Measurements from ENCODE around the gene PYY.
"Not testable (repeated sequence)": the region's sequence is repeated elsewhere in the genome, so short reads cannot be mapped to it uniquely, and the experiment has no call there.

PYY gene

DNA sequence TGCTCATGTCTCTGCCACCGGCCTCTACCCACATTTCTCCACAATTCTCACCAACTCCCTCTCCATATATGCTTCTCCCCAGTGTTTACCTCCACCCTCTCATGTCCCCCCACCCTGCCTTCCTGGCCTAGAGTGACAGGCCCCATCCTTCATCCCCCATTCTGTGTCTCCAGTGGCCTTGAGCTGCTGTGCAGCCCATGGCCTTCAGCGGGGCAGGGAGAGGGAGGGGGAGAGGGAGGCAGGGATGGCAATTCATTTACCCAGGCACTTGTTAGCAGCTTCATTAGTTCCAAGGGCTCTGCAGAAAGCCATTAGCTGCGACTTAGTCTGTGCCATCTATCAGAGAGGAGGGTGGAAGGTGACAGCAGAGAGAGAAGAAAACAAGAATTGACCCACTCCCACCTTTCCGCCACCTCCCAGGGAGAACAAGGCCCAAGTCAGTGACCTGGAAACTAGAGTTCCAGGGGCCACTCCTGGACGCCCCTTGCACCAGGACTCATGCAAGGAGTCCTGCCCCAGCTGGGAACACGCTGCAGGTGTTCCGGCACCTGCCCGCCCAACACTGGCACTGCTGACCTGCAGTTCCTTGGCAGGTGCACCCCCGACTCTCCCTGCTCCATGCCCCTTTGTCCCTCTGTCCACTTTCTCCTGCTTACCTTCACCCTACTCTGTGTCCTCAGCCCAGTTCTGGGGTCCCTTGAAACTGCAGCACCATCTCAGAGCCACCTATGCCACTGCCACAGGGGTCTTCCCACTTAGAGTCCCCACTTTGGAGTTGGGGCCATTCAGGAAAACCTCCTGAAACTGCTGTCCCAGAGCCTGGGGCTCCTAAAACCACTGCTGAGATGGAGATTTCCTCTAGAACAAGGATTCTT is 23.5 kb upstream of the PYY start:
- DNase-seq = no peak

DNA sequence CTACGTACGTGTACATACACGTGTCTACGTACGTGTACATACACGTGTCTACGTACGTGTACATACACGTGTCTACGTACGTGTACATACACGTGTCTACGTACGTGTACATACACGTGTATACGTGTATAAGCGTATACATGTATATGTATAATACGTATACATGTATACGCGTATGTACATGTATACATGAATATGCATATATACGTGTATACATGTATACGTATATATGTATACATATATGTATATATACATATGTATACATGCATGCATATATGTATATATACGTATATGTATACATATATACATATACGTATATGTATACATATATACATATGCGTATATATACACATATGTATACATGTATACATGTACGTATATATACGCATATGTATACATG is 22.2 kb upstream of the PYY start:
- DNase-seq = no peak

DNA sequence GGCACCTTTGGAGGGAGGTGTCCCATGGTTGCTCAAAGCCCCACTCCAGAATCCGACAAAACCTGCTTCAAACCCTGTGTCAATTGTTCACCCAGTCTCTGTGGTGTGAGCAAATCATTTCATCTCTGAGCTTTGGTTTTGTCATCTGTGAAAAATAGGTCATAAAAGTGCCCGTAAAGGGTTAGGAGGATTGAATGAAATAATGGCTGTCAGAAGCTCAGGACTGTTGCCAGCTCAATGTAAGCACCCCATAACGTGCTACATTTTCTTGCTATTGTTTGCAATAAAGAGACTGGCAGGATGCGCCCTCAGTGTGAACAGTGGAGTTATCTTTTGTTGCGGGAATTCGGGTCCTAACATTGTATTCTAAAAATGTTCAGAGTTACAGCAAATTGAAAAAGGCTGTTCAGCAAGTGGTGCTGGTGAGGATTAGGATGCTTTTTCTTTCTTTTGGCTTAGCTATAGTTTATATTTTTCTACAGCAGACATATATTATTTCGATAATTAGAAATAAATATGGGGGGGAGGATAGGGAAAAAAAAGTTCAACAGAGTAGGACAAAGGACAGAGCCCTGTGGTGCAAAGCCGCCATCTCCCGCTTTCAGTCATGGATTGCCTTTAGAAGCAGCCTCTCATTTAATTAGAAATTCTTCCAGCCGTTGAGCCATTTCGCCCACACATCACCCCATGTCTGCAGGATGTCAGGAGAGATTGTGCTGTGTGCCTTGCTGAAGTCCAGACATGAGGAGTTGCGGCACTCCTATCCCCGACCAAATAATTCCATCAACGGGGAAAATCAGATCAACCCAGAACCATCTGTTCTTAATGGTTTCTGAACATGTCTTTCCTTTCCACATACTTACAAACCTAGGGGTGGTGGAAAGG is 20.9 kb upstream of the PYY start:
- DNase-seq = no peak

DNA sequence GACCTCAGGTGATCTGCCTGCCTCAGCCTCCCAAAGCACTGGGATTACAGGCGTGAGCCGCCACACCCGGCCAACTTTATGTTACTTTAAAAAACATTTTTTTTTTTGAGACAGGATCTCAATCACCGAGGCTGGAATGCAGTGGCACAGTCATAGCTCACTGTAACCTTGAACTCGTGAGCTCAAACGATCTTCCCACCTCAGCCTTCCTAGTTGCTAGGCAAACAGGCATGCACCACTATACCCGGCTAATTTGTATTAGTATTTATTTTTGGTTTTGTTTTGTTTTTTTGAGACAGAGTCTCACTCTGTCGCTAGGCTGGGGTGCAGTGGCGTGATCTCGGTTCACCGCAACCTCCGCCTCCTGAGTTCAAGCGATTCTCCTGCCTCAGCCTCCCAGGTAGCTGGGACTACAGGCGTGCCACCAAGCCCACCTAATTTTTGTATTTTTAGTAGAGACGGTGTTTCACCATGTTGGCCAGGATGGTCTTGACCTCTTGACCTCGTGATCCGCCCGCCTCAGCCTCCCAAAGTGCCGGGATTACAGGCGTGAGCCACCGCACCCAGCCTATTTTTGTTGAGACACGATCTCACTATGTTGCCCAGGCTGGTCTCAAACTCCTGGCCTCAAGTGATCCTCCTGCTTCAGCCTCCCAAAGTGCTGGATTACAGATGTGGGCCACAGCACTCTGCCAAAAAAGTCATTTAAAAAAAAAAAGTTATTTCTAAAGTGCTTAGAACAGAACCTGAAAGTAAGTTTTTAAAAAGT is 18.9 kb upstream of the PYY start:
- not testable (repeated sequence) for DNase-seq

DNA sequence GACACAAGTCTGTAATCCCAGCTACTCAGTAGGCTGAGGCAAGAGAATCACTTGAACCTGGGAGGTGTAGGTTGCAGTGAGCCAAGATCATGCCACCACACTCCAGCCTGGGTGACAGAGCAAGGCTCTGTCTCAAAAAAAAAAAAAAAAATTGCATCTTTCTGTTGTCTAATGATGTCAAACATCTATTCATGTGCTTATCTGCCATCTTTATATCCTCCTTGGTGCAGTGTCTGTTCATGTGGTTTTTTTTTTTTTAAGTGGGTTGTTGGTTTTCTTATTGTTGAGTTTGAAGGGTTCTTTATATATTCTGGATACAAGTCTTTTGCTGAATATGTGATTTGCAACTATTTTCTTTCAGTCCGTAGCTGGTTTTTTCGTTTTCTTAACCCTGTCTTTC is 17.7 kb upstream of the PYY start:
- DNase-seq = not testable (repeated sequence)

DNA sequence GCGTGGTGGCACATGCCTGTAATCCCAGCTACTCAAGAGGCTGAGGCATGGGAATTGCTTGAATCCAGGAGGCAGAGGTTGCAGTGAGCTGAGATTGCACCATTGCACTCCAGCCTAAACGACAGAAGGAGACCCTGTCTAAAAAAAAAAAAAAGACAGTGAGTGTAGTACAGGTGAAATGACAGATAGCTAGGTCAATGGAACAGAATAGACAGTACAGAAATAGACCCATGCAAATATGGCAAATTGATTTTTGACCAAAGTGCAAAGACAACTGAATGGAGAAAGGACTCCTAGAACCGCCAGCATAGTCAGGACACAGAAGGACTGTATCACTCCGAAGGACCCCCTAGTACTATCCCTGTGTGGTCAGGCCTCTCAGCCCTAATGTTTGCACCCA is 16.6 kb upstream of the PYY start:
- DNase-seq = no peak

DNA sequence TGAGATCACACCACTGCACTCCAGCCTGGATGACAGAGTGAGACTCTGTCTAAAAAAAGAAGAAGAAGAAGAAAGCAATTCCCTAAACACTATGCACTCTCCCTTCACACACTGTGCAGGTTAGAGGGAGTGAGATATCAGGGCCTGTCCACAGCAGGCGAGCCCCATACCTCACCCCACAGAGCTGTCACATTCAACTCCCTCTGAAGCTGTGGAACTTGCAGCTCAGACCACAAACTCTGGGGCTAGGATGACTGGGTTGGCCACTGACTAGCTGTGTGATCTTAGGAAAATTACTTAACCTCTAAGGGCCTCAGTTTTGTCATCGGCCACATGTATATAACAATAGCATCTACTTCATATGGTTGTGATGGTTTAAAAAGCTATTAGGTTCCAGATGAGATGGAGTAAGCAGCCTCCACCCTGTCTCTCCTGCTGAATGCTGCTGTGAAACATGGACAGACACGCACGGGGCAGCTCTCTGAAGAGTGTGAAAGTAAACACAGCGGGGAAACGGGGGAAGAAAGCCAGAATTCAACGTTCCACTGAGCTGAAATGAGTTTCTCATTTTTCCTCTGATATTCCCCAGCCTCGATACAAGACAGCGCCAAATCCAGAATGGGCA is 13.6 kb upstream of the PYY start:
- no peak for DNase-seq

DNA sequence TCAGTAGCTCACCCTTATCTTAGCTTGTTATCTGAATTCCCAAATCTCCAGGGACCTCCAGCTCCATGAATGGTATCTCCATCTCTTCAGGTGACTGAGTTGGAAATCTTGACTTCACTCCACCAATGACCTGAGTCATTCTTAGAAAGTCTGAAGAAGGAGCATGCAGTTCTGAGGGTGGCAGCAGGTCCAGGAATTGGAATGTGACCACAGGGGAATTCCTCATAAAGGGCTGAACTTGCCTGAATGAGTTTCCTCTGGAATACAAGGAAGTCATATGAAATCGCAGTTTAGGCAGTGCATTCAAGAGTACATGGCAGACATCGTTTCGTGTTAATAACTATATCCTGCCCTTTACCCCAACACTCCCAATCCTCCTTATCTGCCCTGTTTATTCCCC is 12.5 kb upstream of the PYY start:
- DNase-seq = no peak

DNA sequence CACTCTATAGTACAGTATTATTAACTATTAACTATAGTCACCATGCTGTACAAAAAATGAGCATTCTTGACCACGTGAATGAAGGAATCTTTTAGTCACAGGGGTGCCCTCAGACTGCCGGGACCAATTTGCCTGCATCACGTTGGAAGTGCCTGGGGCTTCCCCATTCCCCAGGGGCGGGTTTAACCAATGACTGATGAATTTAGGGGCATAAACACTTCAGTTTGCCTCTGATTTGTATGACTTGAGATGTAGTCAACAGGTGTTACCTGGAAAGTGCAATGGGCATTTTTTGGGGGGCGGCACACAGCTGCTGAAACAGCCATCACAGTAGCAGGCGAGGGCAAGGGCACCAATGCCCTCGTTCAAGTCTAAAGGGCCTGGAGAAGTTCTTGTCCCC is 8.7 kb upstream of the PYY start:
- no peak for DNase-seq

DNA sequence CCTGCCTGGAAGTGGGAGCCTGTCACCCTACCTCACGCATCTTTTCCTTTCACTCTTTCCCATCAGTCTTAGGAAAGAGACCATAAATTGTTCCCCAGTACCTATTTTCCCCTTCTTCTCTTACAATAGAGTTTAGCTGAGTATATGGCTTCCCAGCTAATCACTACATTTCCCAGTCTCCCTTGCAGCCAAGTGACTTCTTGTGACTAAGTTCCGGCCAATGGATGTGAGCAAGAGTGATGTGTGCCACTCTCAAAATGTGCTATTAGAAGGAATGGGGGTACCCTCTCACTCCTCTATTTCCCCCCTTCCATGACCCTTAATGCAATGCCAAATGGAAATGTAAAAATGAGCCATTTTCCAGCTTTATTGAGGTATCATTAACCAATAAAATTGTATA is 8.2 kb upstream of the PYY start:
- DNase-seq = no peak

DNA sequence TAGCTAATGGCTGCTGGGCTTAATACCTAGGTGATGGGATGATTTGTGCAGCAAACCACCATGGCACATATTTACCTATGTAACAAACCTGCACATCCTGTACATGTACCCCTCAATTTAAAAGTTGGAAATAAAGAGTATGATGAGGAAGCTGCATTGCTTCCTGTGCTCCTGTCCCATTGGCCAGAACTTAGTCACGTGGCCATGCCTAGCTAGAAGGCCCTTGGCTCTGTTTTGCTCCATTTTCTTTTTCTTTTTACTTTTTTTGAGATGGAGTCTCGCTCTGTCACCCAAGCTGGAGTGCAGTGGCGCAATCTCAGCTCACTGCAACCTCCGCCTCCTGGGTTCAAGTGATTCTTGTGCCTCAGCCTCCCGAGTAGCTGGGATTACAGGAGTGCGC is 7.6 kb upstream of the PYY start:
- not testable (repeated sequence) for DNase-seq

DNA sequence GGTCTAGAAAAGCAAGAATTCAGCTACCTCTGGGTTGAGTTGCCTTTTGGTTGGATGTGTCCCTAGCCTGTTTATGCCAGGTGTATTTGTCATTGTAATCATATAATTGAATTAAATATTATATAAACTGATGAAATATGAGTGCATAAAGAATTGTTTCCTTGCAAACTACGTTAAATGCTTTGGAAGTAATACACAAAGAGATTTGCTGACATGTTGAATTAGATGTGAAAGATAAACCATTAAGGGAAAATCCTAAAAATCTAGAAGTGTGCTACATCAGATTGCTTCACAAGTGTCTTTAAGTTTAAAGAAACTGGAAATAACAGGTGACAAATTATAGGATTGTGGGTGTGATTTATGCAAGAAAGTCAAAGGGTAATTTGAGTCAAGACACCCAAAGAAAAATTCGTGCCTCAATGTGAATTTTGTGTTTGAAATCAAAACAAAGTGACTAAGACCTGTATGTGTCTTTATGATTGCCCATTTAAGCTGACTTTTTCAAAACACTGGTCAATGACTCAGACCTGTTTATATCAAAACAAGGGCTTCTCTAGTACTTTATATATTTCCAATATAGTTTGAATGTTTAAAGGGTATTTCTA is 5.1 kb upstream of the PYY start:
- no peak for DNase-seq

DNA sequence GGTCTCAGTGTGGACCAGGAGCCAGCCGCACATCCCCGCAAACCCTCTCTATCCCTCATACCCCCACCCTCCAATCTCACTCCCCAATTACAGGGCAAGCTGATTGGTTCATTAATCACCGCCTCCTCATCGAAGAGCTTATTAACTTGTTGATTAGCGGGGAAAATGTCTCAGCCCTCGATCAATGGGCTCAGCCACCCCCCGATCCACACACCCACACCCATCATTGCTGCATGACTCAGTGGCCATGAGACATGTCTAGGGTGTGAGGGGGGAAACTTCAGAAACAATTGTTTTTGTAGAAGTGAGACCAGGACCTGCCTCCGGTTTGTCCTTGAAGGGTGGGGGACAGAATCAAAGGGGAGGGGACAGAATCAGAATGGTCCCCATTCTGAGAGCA is 2.5 kb upstream of the PYY start:
- DNase-seq = no peak

DNA sequence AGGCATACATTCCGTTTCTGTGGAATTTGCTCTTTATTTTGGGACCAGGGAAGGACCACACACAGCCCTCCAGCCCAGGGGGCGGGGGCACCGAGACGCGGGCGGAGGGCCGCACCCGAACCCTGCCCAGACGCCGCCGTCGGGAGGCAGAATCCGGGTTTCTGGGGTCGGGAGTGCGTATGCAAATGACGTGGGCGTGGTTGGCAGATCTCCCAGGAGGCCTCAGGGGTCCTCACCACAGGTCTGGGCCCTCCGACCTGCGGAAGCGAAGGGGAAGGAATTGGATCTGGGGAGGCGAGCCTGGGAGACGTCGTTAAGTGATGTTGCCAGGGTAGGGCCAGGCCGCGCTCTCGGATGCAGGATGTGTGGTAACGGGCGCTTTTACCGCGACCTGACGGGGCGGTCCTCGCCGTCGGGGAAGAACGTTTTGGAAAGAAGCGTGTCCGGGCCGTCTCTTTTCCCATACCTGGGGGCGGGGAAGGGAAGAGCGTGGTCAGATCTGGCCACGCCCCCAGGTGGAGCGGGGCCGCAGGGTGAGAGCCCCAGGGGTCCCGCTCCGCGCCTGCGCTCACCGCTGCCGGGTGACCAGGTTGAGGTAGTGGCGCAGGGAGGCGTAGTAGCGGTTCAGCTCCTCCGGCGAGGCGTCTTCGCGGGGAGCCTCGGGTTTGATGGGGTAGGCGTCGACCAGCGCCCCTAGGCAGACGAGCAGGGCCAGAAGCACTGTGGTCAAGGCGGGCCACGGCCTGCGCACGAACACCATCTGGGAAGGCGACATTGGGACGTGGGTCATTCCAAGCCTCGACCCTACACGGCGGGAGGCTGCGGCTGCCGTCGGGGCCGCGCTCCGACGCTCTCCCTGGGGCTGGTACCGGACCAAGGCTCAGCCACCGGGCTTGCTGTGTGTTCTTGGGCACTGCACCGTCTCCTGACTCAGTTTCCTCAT is 745 bp downstream of the PYY start:
- peak; percentile 40 for DNase-seq

DNA sequence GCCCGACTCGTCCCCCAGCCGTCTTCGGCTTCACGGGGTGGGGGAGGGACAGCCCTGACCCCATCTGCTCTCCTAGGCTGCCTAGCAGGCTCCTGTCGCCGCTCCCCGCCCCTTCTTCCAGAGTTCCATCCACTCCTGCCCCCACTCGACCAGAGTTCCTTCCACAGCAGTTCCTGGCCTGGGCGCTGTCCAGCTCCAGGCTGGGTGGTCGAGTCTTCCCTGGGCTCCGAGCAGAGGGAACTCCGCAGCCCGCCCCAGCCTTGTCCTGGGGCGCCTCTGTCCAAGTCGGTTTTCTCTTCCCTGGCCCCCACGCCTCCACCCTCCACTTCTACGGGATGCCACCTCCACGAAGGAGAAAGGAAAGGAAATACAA is 1.4 kb downstream of the PYY start:
- no peak for DNase-seq

DNA sequence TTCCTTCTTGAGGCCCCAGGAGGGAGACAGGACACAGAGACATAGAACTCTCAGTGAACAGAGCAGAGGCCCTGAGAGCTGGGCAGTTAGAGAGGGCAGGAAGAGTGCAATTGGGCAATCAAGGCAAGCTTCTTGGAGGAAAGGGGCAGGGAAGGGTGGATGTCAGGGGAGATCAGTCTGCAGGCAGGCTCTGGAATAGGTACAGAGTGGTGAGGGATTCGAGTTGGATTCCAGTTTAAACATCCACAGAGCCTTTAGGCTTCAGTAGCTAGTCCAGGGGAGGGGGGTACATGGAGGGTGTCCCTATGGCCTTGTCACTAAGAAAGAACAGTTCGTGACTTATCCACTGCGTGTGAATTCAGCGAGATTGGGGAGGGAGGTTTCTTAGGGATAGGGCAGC is 2.0 kb downstream of the PYY start:
- no peak for DNase-seq

DNA sequence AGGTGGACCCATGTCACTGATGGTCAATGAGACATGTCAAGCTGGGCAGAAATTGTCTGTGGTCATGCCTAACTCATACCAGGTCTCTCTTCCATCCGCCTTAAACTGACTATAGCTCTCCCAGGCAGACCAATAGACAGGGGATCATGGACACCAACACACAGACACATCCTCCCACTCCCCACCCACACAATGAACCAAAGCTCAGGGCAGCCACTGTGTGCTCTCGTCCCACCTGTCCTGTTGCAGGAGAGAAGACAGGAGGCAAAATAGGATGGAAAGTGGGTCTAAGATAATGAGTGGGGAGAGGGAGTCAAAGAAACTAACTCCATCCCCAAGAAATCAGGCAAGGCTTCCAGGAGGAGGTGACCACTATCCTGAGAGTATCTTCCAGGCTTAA is 3.2 kb downstream of the PYY start:
- DNase-seq = no peak

DNA sequence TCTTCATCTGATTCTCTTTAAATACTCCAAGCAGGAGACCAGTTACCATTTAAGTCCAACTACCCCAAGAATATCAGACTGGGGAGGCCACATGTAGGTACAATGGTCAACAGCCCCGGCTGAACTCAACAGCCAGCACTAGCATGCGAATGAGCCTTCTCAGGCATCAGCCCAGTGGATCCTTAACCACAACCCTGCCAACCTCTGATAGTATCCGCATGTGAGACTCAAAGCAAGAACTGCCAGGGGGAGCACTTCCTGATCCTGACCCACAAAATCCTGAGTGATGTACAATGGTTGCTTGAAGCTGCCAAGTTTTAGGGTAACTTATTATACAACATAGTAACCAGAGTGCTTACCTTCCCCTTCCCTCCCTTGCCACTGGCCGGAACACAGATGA is 4.0 kb downstream of the PYY start:
- no peak for DNase-seq

DNA sequence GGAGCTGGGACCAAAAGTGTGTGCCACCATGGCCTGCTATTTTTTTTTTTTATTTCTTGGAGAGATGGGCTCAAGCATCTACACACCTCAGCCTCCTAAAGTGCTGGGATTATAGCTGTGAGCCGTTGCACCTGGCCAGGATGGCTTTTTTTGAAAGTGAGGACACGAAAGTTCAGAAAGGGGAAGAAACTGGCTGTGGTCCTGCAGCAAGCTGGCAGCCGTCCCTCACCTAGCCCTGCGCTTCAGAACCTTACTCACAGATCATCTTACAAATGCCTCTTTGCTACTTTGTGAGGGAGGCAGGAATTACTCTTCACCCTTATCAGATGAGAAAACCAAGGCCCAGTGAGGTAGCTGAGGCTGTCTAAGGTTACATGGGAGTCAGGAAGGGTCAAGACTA is 7.0 kb downstream of the PYY start:
- no peak for DNase-seq

DNA sequence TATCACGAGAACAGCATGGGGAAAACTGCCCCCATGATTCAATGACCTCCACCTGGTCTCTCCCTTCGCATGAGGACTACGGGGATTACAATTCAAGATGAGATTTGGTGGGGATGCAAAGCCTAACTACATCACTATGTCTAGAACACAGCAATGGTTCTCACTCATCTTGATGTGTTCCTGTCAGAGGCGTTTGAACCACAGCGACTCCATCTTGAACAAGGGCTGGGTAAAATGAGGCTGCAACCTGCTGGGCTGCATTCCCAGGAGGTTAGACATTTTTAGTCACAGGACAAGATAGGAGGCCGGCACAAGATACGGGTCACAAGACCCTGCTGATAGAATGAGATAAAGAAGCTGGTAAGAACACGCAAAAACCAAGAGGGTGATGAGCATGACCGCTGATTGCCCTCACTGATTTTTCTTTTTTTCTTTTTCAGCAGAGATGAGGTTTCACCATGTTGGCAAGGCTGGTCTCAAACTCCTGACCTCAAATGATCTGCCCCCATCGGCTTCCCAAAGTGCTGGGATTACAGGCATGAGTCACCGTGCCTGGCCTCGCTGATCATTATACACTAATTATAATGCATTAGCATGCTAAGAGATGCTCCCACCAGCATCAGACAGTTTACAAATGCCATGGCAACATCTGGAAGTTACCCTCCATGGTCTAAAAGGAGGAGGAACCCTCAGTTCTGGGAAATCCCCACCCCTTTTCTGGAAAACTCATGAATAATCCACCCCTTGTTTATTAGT is 8.5 kb downstream of the PYY start:
- DNase-seq = no peak

Data from DMS79 (cell line).